HG03139 (cell line): ENCODE results near the gene SLC38A10.
A peak's percentile ranks its signal among the peaks of the same experiment; 100 is the strongest.

Source experiments
- ATAC-seq: cut with Tn5 transposase; IDR thresholded peaks from one replicate; pipeline ENCODE4 v1.9.1; 2021; ENCODE audit not compliant: unreplicated experiment

The SLC38A10 gene

DNA sequence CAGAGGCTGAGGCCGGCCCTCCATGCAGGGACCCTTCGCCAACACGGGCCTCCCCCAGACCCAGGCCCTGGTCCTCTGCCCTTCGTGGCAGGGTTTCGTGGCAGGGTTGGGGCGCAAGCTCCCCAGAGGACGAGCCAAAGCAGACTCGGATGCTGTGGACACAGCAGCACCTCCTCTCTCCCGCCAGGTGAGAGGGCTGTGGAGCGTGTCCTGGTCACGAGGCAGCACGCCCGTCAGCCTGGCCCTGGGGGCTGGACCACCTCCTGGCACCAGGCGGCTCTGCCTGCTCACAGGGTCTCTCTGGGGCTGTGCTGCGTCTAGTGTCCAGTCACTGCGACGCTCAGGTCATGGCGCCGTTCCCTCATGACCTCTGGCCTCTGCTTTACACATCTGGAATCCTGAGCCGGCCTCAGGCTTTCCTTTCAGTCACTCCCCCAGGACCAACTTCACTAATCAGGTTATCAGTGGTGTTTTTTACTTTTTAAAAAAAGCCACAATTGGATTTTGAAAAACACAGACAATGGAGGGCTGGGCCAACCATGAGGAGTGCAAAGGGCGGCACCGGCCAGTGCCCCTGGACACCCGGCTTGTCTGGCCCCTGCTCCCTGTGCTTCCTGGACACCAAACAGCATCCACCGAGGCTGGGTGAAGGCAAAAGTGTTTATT lies 50.6 kb downstream of the SLC38A10 start:
- ATAC-seq, result no peak

DNA sequence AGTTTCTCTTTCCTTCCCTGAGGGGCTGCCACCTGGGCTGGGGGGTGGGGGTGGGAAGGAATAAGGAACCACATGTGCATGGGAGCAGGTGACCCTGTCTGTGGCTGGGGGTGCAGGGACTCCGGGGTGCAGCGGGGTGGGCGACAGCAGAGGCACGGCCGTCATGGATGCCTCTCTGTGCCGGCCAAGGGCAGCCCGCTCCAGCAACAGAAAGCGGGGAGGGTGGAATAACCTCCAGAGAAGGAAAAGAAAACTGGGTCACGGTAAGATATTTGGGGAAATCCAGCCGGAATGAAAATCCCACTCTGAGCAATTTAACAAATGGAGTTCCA lies 51.8 kb downstream of the SLC38A10 start:
- ATAC-seq, result no peak

GRCh38 chr17:81242421-81243332 lies 52.4 kb downstream of the SLC38A10 start:
- no peak for ATAC-seq

GRCh38 chr17:81241648-81242420 lies 53.3 kb downstream of the SLC38A10 start:
- no peak for ATAC-seq

DNA sequence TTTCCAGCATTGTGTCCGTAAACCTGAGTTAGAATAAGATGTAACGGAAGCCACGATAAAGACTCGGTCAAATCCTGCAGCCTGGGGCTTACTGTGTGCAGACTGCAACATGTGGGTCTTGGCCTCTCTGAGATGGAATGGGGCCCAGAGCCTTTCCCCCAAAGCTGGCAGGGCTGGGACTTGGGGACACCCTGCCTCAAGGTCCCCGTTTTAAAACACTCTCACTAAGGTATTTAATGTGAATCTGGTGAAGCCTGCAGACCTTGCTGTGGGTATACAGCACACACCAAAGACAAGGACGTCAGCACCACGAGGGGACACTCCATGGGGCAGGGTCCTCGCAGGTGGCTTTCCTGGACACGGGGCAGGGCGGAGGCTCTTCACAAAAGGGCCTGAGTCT lies 53.9 kb downstream of the SLC38A10 start:
- ATAC-seq, result no peak

DNA sequence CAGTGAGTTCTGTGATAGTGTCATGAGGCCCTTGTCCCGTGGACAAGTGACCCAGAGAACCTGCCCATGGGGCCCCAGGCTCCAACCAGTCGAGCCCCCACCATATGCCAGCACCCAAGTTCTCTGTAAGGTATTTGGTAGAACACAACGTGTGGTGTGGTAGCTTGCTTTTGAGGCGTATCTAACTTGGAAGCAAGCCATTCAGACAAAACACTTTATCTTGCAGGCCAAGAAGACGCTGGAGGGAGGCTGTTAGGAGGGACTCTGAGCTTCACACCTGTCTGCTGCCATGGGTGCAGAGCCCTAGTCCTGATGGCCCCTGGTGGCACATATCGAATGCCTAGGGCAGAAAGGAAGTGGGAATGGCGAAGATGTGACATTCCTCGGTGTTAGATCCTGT lies 54.3 kb downstream of the SLC38A10 start:
- ATAC-seq, result no peak

- no peak for ATAC-seq
Measured at GRCh38 chr17:81239714-81240555, 55.2 kb downstream of the SLC38A10 start.

DNA sequence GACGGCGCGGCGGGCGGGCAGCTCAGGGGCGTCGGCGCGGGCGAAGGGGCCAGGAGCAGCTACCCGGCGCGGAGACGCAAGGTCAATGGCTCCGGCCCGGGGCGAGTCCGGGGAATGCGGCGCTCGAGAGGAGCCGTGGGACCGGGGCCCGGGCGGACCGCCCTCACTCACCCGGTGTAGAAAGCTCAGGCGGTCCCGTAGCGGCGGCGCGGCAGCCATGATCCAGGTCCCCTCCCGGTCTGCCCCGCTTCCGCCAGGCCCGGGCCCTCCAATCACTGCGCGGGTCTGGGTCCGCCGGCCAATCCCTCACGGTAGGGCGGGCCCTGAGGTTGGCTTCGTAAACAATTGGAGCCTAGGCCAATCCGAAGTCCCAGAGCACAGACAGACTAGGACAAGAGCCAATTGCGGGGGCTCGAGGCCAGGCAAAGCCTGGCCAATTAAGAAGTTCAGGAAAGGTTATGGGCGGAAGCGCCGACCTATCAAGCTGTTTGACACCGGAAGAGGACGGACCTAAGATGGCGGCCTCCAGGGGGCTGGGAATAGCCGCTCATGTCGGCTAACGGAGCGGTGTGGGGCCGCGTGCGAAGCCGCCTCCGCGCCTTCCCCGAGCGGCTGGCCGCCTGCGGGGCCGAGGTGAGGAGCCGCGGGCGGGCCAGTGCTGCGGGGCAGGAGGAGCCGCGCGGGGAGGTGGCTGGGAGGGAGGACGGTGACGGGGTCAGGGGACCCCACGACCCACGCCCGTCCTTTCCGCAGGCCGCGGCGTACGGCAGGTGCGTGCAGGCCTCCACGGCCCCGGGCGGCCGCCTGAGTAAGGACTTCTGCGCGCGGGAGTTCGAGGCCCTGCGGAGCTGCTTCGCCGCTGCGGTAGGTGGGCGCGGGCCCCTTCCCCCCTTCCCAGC lies 56.0 kb downstream of the SLC38A10 start, which contains the start of the genes NDUFAF8 and TEPSIN:
Gene NDUFAF8, plus strand, starts transcription at position 504 of the 899 bp plus-strand sequence. Its CDS starts 46 bp downstream, at position 550.
Gene TEPSIN, minus strand, starts transcription at position 241 of the 899 bp plus-strand sequence. Its CDS starts 22 bp downstream, at position 219.
- ATAC-seq, result peak; percentile 91

GRCh38 chr17:81238490-81238814 lies 56.7 kb downstream of the SLC38A10 start:
- ATAC-seq, result no peak

GRCh38 chr17:81237591-81238489 lies 57.3 kb downstream of the SLC38A10 start:
- no peak for ATAC-seq

DNA sequence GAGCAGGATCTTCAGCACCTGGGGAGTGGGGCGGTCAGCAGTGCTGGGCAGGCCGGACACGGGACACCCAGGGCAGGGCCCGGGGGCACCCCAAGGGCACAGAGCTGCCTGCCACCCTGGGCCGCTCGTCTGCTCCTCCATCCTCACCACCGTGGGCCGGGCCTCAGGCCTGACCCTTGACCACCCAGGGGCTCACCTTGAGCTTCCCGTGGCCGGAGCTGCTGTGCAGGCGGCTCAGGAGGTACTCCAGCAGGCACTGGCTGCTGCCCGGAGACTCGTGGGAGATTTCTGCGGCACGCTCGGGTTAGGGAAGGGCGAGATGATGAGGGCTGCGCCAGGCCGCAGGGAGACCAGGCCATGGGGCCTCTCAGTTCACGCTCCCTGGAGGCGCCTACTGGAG lies 58.3 kb downstream of the SLC38A10 start:
- no peak for ATAC-seq

DNA sequence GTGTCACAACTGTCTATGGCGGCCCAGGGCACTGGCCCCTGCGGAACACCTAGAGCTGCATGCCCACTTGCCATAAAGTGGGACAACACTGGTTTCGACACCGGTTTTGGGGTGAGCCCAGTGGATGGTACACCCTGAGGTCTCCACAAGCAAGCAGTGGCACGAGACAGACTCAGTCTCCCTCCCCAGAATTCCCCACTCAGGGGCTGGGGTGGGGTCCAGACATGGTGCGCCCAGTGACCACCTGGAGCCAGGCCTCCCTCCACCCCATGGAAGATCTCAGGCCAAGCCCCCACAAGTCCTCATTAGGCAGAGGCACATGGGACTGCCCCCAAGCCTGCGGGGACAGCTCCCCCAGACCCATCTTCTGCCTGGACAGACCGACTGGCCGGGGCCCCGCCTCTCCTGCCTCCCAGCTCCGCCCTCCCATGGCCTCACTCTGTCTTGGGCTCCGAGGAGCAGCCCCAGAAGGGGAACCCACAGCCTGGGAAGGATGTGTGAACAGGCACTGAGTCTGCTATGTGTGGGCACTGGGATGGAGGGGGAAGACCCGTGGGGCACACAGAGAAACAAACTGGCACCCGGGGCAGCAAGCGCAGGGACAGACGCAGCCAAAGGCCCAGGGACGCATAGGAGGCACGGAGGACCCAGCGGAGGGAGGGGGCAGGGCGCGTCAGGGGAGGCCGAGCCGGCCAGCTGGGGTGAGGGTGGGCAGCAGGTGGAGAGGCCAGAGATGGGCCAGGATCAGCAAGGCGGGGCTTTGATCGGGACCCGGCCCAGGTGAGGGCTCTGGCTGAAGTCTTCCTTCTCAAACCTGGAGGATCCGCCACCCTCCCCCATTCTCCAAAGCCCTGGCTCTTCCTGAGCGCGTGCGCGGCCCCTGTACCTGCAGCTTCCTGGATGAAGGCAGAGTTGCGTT lies 59.0 kb downstream of the SLC38A10 start:
- ATAC-seq, result no peak

DNA sequence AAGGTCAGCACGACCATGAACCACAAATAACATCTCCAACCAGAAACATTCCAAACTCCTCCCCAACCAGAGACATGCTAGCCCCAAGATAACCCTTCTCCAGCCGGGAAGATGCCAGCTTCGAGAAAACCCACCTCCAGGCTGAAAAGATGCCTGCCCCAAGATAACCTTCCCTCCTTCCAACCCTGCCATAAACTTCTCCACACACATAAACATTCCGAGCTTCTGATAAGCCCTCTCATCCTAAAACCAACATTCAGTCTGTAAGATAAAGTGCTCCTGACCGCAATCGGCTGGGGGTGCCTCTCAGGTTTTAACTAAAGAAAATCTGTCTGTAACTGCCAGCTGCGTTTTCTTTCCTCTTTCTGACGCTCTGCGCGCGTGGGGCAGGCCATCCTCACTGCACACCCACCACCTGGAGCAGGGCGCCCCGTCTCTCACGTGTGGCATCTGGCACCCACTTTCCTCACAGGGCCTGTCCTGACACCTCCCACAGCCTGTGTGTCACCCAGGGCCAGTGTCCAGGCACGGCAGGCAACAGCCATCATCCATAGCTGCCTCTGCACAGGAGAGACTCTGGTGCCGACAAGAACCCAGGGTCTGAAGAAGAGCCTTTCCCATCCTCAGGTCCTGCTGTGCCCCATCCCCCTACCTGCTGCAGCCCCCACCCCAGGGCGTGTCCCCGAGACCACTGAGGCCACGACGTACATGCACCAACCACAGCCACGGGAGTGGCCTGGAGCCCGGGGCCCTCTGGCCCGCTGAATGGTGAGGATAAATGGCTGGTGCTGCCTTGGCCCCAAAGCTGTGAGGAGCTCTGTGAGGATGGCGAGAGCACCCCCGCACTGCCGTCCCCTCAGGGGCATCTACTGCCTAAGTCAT lies 59.9 kb downstream of the SLC38A10 start:
- no peak for ATAC-seq

GRCh38 chr17:81234506-81234855 lies 60.6 kb downstream of the SLC38A10 start:
- no peak for ATAC-seq

- no peak for ATAC-seq
Measured at GRCh38 chr17:81233811-81234505, 61.1 kb downstream of the SLC38A10 start.

DNA sequence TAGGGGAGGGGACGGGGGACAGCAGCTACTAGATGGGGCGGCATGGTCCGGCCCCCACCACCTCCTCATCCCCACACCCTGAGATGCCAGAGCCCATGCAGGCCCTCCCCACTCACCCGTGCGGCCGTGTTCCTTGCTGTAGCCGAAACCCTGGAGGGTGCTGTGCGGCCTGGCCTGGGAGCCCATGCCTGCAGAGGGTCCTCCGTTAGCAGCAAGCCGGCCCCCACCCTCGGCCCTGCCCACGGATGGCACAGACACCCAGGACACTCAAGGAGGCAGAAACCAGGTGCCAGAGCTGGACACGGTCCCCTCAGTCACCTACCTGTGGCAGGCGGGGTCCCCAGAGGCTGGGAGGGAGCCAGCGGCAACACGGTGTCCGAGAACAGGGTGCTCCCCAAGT lies 61.8 kb downstream of the SLC38A10 start:
- no peak for ATAC-seq
